SK-N-SH (cell line): ENCODE data around the gene VPS35L. TPM values are rescaled to one million over a fixed set of nuclear protein-coding genes. Genes with fewer than 3 reads are reported as not detected.

Experiments used
- CTCF ChIA-PET: fragments of 300-600, 350-600 bp; formaldehyde crosslinking; extraction: SDS; loops from one replicate; lab custom pipeline; 2021; lab: Yijun Ruan, JAX
- POLR2A ChIA-PET: fragments of 350-600 bp; sonication (Branson Sonifier 250); formaldehyde crosslinking; extraction: SDS; loops from one replicate; lab custom pipeline; 2020; ENCODE audit warnings: antibody characterized with exemption, inconsistent platforms; lab: Yijun Ruan, JAX
- DNase-seq: peaks from one replicate; pipeline ENCODE4 v3.0.0; 2012
- H2AFZ ChIP-seq: fragments of 200-600 bp; sonication (generic); 2 replicates; pipeline ENCODE4 v1.8.1; 2016; ENCODE audit warnings: antibody characterized with exemption, mild to moderate bottlenecking, low read depth
- H3F3A ChIP-seq: fragments of 200-600 bp; sonication (generic); replicated peaks from 2 replicates; pipeline ENCODE3; 2016; ENCODE audit warnings: antibody characterized with exemption, mild to moderate bottlenecking; ENCODE audit not compliant: insufficient read depth
- H3K27ac ChIP-seq, 2 experiments: fragments of 200-500 bp in 1 of 2; fragments of 200-600 bp in 1 of 2; sonication (Bioruptor generic) in 1 of 2; sonication (generic), shearing (Covaris generic) in 1 of 2; 2 replicates each; pipeline versions ENCODE4 v1.5.1 to v1.6.1; 2014 to 2016; ENCODE audit warnings: low read depth in 2 of 2, inconsistent platforms in 1 of 2, low read length in 1 of 2, mild to moderate bottlenecking in 1 of 2, mixed read lengths in 1 of 2
- H3K27me3 ChIP-seq: fragments of 200-600 bp; sonication (generic), shearing (Covaris generic); 2 replicates; pipeline ENCODE4 v1.6.1; 2016; ENCODE audit warnings: mixed run types; ENCODE audit not compliant: insufficient read depth
- H3K36me3 ChIP-seq, 2 experiments: fragments of 200-500 bp in 1 of 2; fragments of 200-600 bp in 1 of 2; sonication (Bioruptor generic) in 1 of 2; sonication (generic) in 1 of 2; replicated peaks in 1 of 2; 2 replicates each; pipeline versions ENCODE3 to v1.5.1; 2014 to 2016; ENCODE audit warnings: low read length in 1 of 2, mild to moderate bottlenecking in 1 of 2; ENCODE audit not compliant: insufficient read depth in 2 of 2, control insufficient read depth in 1 of 2
- H3K4me1 ChIP-seq, 2 experiments: fragments of 200-500 bp in 1 of 2; fragments of 200-600 bp in 1 of 2; sonication (Bioruptor generic) in 1 of 2; sonication (generic), shearing (Covaris generic) in 1 of 2; 2 replicates each; pipeline versions ENCODE4 v1.5.1 to v1.6.1; 2014 to 2016; ENCODE audit warnings: low read depth in 1 of 2, low read length in 1 of 2, mixed run types in 1 of 2; ENCODE audit not compliant: insufficient read depth in 2 of 2, control insufficient read depth in 1 of 2
- H3K4me2 ChIP-seq: fragments of 200-600 bp; sonication (generic), shearing (Covaris generic); 2 replicates; pipeline ENCODE4 v1.6.1; 2017; ENCODE audit warnings: mixed run types
- H3K4me3 ChIP-seq, 2 experiments: fragments of 200-500 bp in 1 of 2; fragments of 200-600 bp in 1 of 2; sonication (Bioruptor generic) in 1 of 2; sonication (generic), shearing (Covaris generic) in 1 of 2; 2 replicates each; pipeline versions ENCODE4 v1.5.1 to v1.8.1; 2014 to 2016; ENCODE audit warnings: low read depth in 2 of 2, inconsistent platforms in 1 of 2, low read length in 1 of 2, mild to moderate bottlenecking in 1 of 2, mixed read lengths in 1 of 2, moderate library complexity in 1 of 2
- H3K79me2 ChIP-seq: fragments of 200-600 bp; sonication (generic); 2 replicates; pipeline ENCODE4 v1.8.1; 2017; ENCODE audit warnings: mild to moderate bottlenecking; ENCODE audit not compliant: insufficient read depth
- H3K9ac ChIP-seq: fragments of 200-600 bp; sonication (generic); 2 replicates; pipeline ENCODE4 v1.6.1; 2017; ENCODE audit warnings: mixed run types
- H3K9me2 ChIP-seq: fragments of 200-600 bp; sonication (generic); 2 replicates; pipeline ENCODE4 v1.6.1; 2017; ENCODE audit warnings: mixed run types
- H3K9me3 ChIP-seq: fragments of 200-600 bp; sonication (generic); 2 replicates; pipeline ENCODE4 v1.6.1; 2017; ENCODE audit warnings: mixed run types, mild to moderate bottlenecking, moderate library complexity
- H4K20me1 ChIP-seq: fragments of 200-600 bp; sonication (generic); 2 replicates; pipeline ENCODE4 v1.6.1; 2017; ENCODE audit warnings: mild to moderate bottlenecking, mixed run types; ENCODE audit not compliant: insufficient read depth
- CHD2 ChIP-seq: fragments of 150-350 bp; IDR thresholded peaks from 2 replicates; pipeline ENCODE4 v1.6.1; 2018; ENCODE audit warnings: low read length; ENCODE audit not compliant: partially characterized antibody
- ELF1 ChIP-seq: IDR thresholded peaks from 2 replicates; pipeline ENCODE4 v1.4.0; 2012
- EZH2phosphoT487 ChIP-seq: fragments of 200-600 bp; sonication (generic); IDR thresholded peaks from 2 replicates; pipeline ENCODE4 v1.6.1; 2017; ENCODE audit warnings: low read depth, mixed run types, mild to moderate bottlenecking, antibody characterized with exemption, moderate library complexity, borderline replicate concordance
- FOSL2 ChIP-seq: IDR thresholded peaks from 2 replicates; pipeline ENCODE4 v1.4.0; 2012; ENCODE audit warnings: low read depth, mild to moderate bottlenecking, moderate library complexity, borderline replicate concordance
- FOXM1 ChIP-seq: IDR thresholded peaks from 2 replicates; pipeline ENCODE4 v1.4.0; 2012; ENCODE audit warnings: low read depth, mild to moderate bottlenecking
- JUND ChIP-seq: IDR thresholded peaks from 2 replicates; pipeline ENCODE4 v1.4.0; 2012
- MAX ChIP-seq: IDR thresholded peaks from 2 replicates; pipeline ENCODE4 v1.4.0; 2012; ENCODE audit warnings: low read depth
- MEF2A ChIP-seq: IDR thresholded peaks from 2 replicates; pipeline ENCODE4 v1.4.0; 2012; ENCODE audit warnings: low read depth, borderline replicate concordance
- NFIC ChIP-seq: IDR thresholded peaks from 2 replicates; pipeline ENCODE4 v1.4.0; 2012; ENCODE audit warnings: borderline replicate concordance
- NRF1 ChIP-seq: IDR thresholded peaks from 2 replicates; pipeline ENCODE4 v1.6.1; 2012; ENCODE audit warnings: low read depth, mild to moderate bottlenecking, low read length
- RAD21 ChIP-seq: IDR thresholded peaks from 2 replicates; pipeline ENCODE4 v1.6.1; 2012; ENCODE audit warnings: mild to moderate bottlenecking, low read length
- RCOR1 ChIP-seq: fragments of 150-350 bp; IDR thresholded peaks from 2 replicates; pipeline ENCODE4 v1.6.1; 2017; ENCODE audit warnings: antibody characterized with exemption, low read length
- RXRA ChIP-seq: IDR thresholded peaks from 2 replicates; pipeline ENCODE4 v1.4.0; 2012; ENCODE audit warnings: low read depth, mild to moderate bottlenecking, borderline replicate concordance
- SIN3A ChIP-seq: IDR thresholded peaks from 2 replicates; pipeline ENCODE4 v1.6.1; 2012; ENCODE audit warnings: low read depth, mild to moderate bottlenecking, low read length, moderate library complexity, borderline replicate concordance
- SMC3 ChIP-seq: IDR thresholded peaks from 2 replicates; pipeline ENCODE4 v1.6.1; 2012; ENCODE audit warnings: low read depth, low read length, improper control_type of control experiment
- TCF12 ChIP-seq: IDR thresholded peaks from 2 replicates; pipeline ENCODE4 v1.4.0; 2012
- TEAD4 ChIP-seq: IDR thresholded peaks from 2 replicates; pipeline ENCODE4 v1.4.0; 2012; ENCODE audit warnings: mild to moderate bottlenecking, borderline replicate concordance; ENCODE audit not compliant: insufficient read depth
- USF2 ChIP-seq: fragments of 150-350 bp; IDR thresholded peaks from 2 replicates; pipeline ENCODE4 v1.6.1; 2017; ENCODE audit warnings: antibody characterized with exemption, low read length, low read depth, borderline replicate concordance
- YY1 ChIP-seq: IDR thresholded peaks from 2 replicates; pipeline ENCODE4 v1.4.0; 2012; ENCODE audit warnings: low read depth, mild to moderate bottlenecking
- WGBS: methylation state at CpG from one replicate; pipeline ENCODE4 v1.1.6; 2017; ENCODE audit warnings: low lambda C conversion rate; 5-methylcytosine and 5-hydroxymethylcytosine counted together
- polyA plus RNA-seq, 3 experiments: library from polyadenylated mRNA; depleted of rRNA; stranded (reverse); fragments of >200 nt; gene quantifications; 2 replicates each; pipeline ENCODE4 v1.2.3, GENCODE V29; 2012
- TF ChIP-seq, protein P1 (sequence below): IDR thresholded peaks from 2 replicates; pipeline ENCODE4; 2012
- TF ChIP-seq, protein P2 (sequence below): IDR thresholded peaks from 2 replicates; pipeline ENCODE4 v1.4.0; 2012; ENCODE audit warnings: low read depth, borderline replicate concordance

Gene VPS35L
- polyA plus RNA-seq, 1 of the 3 experiments (the other 2 are of a cell fraction) = 35.3 TPM

DNA sequence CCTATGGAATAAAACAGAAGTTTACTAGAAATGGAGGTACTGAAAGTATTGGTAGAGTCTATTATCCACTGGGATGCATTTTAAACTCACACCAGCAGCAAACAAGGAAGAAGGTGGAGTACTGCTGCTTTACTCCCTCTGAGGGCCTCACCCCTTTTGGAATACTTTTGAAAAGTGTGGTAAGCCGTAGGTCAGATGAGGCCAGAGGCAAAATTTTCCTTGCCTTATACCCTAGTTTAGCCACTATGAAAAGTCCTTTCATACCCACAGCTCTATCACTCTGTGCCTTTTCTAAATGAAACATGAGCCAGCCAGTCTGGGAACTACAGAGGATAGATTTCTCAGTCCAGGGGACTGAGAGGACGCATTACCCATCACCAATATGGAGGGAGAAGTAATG, 47.6 kb upstream of the VPS35L start:
- H3K4me2 ChIP-seq = no peak overlapping the region
- no peaks in the 10 kb centered on the region for H3K9me2 ChIP-seq
- ChIA-PET CTCF (interaction anchor here (1.1 to 8.6 kb wide), 4 partner anchors 14 to 422 kb away, joined by 3 to 82 read pairs (median 4); no protein-coding TSS in a partner anchor), POLR2A (no interaction called here)
- no peaks in the 10 kb centered on the region for H3F3A ChIP-seq
- H3K27ac ChIP-seq = no peak overlapping the region
- H3K9me3 ChIP-seq = no peaks in the 10 kb centered on the region
- no peak overlapping the region for H3K4me3 ChIP-seq
- no peaks in the 10 kb centered on the region for H3K4me1 ChIP-seq
- no peak overlapping the region for H3K9ac ChIP-seq
- no peaks in the 10 kb centered on the region for H3K79me2 ChIP-seq
- H3K36me3 ChIP-seq = peaks cover 48 to 59% of the 10 kb centered on the region in 2 experiments
- no peak overlapping the region for H2AFZ ChIP-seq
- no peak for TF ChIP-seq TEAD4
- TF ChIP-seq SIN3A = no peak
- no peak for TF ChIP-seq MAX
- no peak for TF ChIP-seq YY1
- no peak for TF ChIP-seq ELF1
- TF ChIP-seq NRF1 = no peak
- TF ChIP-seq FOSL2 = no peak
- TF ChIP-seq EZH2phosphoT487 = no peak
- TF ChIP-seq SMC3 = no peak
- TF ChIP-seq, protein P1, sequence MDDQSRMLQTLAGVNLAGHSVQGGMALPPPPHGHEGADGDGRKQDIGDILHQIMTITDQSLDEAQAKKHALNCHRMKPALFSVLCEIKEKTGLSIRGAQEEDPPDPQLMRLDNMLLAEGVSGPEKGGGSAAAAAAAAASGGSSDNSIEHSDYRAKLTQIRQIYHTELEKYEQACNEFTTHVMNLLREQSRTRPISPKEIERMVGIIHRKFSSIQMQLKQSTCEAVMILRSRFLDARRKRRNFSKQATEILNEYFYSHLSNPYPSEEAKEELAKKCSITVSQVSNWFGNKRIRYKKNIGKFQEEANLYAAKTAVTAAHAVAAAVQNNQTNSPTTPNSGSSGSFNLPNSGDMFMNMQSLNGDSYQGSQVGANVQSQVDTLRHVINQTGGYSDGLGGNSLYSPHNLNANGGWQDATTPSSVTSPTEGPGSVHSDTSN = no peak
- TF ChIP-seq RCOR1 = no peak
- TF ChIP-seq USF2 = no peak
- no peak for TF ChIP-seq FOXM1
- TF ChIP-seq, protein P2, sequence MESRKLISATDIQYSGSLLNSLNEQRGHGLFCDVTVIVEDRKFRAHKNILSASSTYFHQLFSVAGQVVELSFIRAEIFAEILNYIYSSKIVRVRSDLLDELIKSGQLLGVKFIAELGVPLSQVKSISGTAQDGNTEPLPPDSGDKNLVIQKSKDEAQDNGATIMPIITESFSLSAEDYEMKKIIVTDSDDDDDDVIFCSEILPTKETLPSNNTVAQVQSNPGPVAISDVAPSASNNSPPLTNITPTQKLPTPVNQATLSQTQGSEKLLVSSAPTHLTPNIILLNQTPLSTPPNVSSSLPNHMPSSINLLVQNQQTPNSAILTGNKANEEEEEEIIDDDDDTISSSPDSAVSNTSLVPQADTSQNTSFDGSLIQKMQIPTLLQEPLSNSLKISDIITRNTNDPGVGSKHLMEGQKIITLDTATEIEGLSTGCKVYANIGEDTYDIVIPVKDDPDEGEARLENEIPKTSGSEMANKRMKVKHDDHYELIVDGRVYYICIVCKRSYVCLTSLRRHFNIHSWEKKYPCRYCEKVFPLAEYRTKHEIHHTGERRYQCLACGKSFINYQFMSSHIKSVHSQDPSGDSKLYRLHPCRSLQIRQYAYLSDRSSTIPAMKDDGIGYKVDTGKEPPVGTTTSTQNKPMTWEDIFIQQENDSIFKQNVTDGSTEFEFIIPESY = no peak
- TF ChIP-seq, all 33 proteins: peak for 0
- DNase-seq = no peak
- Histone ChIP-seq H4K20me1 (peaks cover 9% of the 10 kb centered on the region; the same call in 1 of the 2 replicates), H3K27me3 (no peaks in the 10 kb centered on the region)
- WGBS = 97% methylated on average over 2 of the region's 2 CpGs

- no peaks in the 10 kb centered on the region for H3K4me1 ChIP-seq
- no peak overlapping the region for H3K4me2 ChIP-seq
- no peaks in the 10 kb centered on the region for H4K20me1 ChIP-seq
- 0 out of 2 replicates have a peak, but pooled peaks cover 7% of the 10 kb centered on the region for H3K79me2 ChIP-seq
- no peak overlapping the region for H3K4me3 ChIP-seq
- peaks cover 63 to 73% of the 10 kb centered on the region in 2 experiments for H3K36me3 ChIP-seq
- DNase-seq = no peak
- ChIA-PET POLR2A (no interaction called here), CTCF (interaction anchor here (1.1 to 1.5 kb wide), 2 partner anchors 9 to 10 kb away, joined by 3 read pairs; no protein-coding TSS in a partner anchor)
- no peak overlapping the region for H3K9ac ChIP-seq
- H2AFZ ChIP-seq = no peak overlapping the region
- peaks cover 5% of the 10 kb centered on the region for H3F3A ChIP-seq
- no peaks in the 10 kb centered on the region for H3K27me3 ChIP-seq
- H3K9me3 ChIP-seq = no peaks in the 10 kb centered on the region
- H3K27ac ChIP-seq = no peak overlapping the region
- no peaks in the 10 kb centered on the region for H3K9me2 ChIP-seq
- TF ChIP-seq NFIC (no peak), EZH2phosphoT487 (no peak), MAX (no peak), MEF2A (no peak), JUND (no peak), RXRA (no peak), RAD21 (no peak), YY1 (no peak), SIN3A (no peak), TCF12 (no peak), CHD2 (no peak), TEAD4 (no peak)
- TF ChIP-seq, protein P1 = no peak
- TF ChIP-seq, protein P2 = no peak
These were observed 43.2 kb upstream of the VPS35L start for GRCh38 chr16:19512297-19512696.
